ENCODE results near the gene NELL1.

The NELL1 gene

DNA sequence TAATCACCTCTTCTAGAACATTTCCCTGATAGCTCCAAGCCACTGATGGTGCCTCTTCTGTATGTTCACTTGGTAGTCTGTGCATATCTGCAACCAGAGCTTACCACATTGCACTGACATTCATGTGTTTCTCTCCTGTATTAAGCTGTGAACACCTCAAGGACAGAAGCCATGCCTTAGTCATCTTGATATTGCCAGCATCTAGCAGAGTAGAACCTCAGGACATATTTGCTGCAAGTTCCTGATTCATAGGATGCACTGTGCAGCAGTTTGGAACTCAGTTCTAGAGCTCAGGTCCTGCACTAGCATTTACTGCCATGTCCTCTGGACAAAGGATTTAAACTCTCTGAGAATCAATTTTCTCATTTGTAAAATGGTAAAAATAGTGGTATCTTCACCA lies 801.1 kb downstream of the NELL1 start:
- Histone ChIP-seq H3K4me3 (ENCODE audit: low read depth in 1 of 2, low read length in 2 of 2) (no peak overlapping the region), H3K4me1 (ENCODE audit: insufficient read depth, low read length) (no peaks in the 10 kb centered on the region), H3K9me3 (ENCODE audit: low read length) (no peaks in the 10 kb centered on the region), H3K27ac (ENCODE audit: low read depth, low read length) (no peak overlapping the region), H3K27me3 (ENCODE audit: control insufficient read depth in 1 of 2, insufficient read depth in 2 of 2, low read length in 2 of 2) (no peaks in the 10 kb centered on the region), H3K36me3 (ENCODE audit: insufficient read depth, low read length) (no peaks in the 10 kb centered on the region), H3K9ac (ENCODE audit: low read length) (no peak overlapping the region)

DNA sequence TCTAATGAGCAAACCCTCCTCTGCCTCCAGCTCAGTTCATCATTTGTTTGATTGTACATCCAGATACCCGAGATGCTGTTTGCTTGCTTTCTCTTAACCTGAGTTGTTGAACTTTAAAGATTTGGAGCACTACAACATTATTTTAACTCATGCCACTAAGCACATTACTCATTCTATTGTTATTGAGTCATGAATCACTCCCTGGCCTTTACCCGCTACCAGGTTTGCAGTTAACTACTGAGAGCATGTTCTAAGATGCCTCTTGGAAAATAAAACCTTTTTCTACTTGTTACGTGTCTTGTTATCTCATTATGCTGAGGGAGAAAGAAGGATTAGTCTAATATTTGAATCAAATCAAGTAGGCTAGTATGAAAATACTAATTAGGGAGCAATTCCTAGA lies 802.9 kb downstream of the NELL1 start:
- H3K4me3 ChIP-seq (ENCODE audit: low read depth in 1 of 2, low read length in 2 of 2): no peak overlapping the region
- no peaks in the 10 kb centered on the region for H3K9me3 ChIP-seq (ENCODE audit: low read length)
- no peaks in the 10 kb centered on the region for H3K27me3 ChIP-seq (ENCODE audit: control insufficient read depth in 1 of 2, insufficient read depth in 2 of 2, low read length in 2 of 2)
- no peaks in the 10 kb centered on the region for H3K4me1 ChIP-seq (ENCODE audit: insufficient read depth, low read length)
- H3K9ac ChIP-seq (ENCODE audit: low read length): no peak overlapping the region
- H3K27ac ChIP-seq (ENCODE audit: low read depth, low read length): no peak overlapping the region
- no peaks in the 10 kb centered on the region for H3K36me3 ChIP-seq (ENCODE audit: insufficient read depth, low read length)

DNA sequence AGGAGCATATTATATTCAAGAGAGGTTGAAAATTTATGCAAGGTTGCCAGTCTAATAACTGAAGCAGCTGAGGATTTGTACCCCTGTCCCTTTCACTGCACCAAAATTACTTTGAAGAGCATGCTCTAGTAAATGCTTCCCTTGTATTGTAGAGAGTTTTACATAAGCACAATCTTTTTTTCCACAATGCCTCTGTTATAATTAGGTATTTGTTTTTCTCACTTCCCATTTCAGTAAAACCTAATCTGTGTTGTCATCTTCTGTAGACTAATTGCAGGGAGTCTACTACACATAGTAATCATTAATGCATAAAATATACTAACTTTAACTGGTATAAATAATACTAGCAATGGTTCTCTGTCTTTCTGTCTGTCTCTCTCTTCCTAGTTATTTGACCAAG lies 805.1 kb downstream of the NELL1 start:
- no peaks in the 10 kb centered on the region for H3K27me3 ChIP-seq (ENCODE audit: control insufficient read depth in 1 of 2, insufficient read depth in 2 of 2, low read length in 2 of 2)

DNA sequence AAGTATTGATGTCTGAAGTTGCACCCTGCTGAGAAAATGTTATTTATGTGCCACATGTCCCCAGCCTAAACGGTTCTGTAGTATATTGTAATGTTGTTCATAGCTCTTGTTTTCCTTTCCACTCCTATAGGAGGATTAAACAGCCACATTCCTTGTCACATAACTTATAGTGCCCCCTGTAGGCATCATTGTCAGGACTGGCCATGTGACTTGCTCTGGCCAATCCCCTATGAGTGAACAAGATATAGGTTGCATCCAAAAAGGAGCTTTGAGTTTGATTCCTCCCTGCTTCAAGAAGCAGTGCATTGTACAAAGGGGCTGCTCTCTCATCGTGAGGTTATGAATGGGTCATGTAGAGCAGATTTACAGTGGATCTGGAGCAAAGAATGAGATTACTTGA lies 805.9 kb downstream of the NELL1 start:
- Histone ChIP-seq H3K36me3 (ENCODE audit: insufficient read depth, low read length) (no peaks in the 10 kb centered on the region), H3K9me3 (ENCODE audit: low read length) (no peaks in the 10 kb centered on the region), H3K4me3 (ENCODE audit: low read depth in 1 of 2, low read length in 2 of 2) (no peak overlapping the region)

More for the DNA sequence above, 805.1 kb downstream of the NELL1 start:
- Histone ChIP-seq H3K36me3 (ENCODE audit: insufficient read depth, low read length) (no peaks in the 10 kb centered on the region), H3K4me1 (ENCODE audit: insufficient read depth, low read length) (no peaks in the 10 kb centered on the region), H3K9ac (ENCODE audit: low read length) (no peak overlapping the region), H3K9me3 (ENCODE audit: low read length) (no peaks in the 10 kb centered on the region), H3K4me3 (ENCODE audit: low read depth in 1 of 2, low read length in 2 of 2) (no peak overlapping the region), H3K27ac (ENCODE audit: low read depth, low read length) (no peak overlapping the region)

DNA sequence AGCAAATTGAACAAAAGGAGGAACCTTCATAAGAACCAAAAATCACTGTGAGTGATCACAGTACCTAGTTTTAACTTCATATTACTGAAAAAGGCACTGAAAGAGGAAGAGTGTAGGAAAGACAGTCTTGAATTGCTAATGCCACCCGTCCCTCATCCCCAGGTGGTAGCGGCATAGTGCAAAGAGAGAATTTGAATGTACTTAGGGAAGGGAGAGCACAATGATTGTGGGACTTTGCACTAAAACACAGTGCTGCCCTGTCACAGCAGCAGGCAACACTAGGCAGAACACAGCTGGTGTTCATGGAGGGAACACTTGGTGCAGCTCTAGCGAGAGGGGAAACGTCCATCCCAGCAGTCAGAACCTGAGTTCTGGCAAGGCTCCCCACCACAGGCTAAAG lies 807.2 kb downstream of the NELL1 start:
- H3K9me3 ChIP-seq (ENCODE audit: low read length): no peaks in the 10 kb centered on the region

More for the DNA sequence above, 805.9 kb downstream of the NELL1 start:
- Histone ChIP-seq H3K4me1 (ENCODE audit: insufficient read depth, low read length) (no peaks in the 10 kb centered on the region), H3K27ac (ENCODE audit: low read depth, low read length) (no peak overlapping the region), H3K9ac (ENCODE audit: low read length) (no peak overlapping the region), H3K27me3 (ENCODE audit: control insufficient read depth in 1 of 2, insufficient read depth in 2 of 2, low read length in 2 of 2) (no peaks in the 10 kb centered on the region)

DNA sequence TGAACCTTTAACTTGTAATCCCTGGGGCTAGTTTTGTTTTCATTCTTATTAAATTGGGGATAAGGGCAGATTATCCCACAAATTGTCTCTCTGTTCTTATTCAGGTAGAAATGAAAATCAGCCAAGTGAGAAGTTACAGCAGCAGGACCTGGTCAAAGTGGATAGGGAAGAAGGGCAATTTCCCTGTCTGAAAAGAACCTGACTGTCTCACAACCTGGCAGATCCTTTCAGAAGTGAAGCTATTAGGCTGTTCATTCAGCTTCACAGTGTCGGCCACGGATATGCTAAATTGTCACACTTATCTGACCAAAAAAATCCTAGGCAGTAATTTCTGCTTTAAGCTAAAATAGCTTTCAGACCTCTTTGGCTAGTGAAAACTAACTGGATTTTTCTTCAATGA lies 810.9 kb downstream of the NELL1 start:
- H3K4me1 ChIP-seq (ENCODE audit: insufficient read depth, low read length): no peaks in the 10 kb centered on the region
- H3K9ac ChIP-seq (ENCODE audit: low read length): no peak overlapping the region
- no peaks in the 10 kb centered on the region for H3K27me3 ChIP-seq (ENCODE audit: control insufficient read depth in 1 of 2, insufficient read depth in 2 of 2, low read length in 2 of 2)
- H3K4me3 ChIP-seq (ENCODE audit: low read depth in 1 of 2, low read length in 2 of 2): no peak overlapping the region
- H3K27ac ChIP-seq (ENCODE audit: low read depth, low read length): no peak overlapping the region
- H3K36me3 ChIP-seq (ENCODE audit: insufficient read depth, low read length): no peaks in the 10 kb centered on the region
- H3K9me3 ChIP-seq (ENCODE audit: low read length): no peaks in the 10 kb centered on the region

More for the DNA sequence above, 807.2 kb downstream of the NELL1 start:
- H3K27ac ChIP-seq (ENCODE audit: low read depth, low read length): no peak overlapping the region
- no peaks in the 10 kb centered on the region for H3K4me1 ChIP-seq (ENCODE audit: insufficient read depth, low read length)
- H3K36me3 ChIP-seq (ENCODE audit: insufficient read depth, low read length): no peaks in the 10 kb centered on the region
- no peak overlapping the region for H3K9ac ChIP-seq (ENCODE audit: low read length)
- no peak overlapping the region for H3K4me3 ChIP-seq (ENCODE audit: low read depth in 1 of 2, low read length in 2 of 2)
- no peaks in the 10 kb centered on the region for H3K27me3 ChIP-seq (ENCODE audit: control insufficient read depth in 1 of 2, insufficient read depth in 2 of 2, low read length in 2 of 2)

DNA sequence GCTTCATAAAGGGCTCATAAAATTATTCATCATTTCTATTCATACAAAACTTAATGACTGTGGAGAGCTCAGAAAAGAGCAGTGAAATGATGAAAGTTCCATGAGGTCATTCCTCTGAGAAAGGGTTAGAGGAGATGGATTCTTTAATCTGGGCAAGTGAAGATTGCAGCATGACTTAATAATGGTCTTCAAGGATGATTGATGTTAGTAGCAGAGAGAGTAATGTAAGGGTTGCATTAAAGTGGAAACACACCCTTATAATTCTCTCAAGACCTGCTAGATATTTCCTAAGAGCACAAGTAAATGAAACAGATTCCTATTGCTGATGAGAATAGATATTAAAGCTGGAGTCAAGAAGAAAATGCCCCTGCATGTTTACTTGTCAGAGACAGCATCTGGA lies 811.9 kb downstream of the NELL1 start:
- H3K9me3 ChIP-seq (ENCODE audit: low read length): no peaks in the 10 kb centered on the region
- H3K27ac ChIP-seq (ENCODE audit: low read depth, low read length): no peak overlapping the region
- no peaks in the 10 kb centered on the region for H3K4me1 ChIP-seq (ENCODE audit: insufficient read depth, low read length)
- H3K9ac ChIP-seq (ENCODE audit: low read length): no peak overlapping the region
- H3K36me3 ChIP-seq (ENCODE audit: insufficient read depth, low read length): no peaks in the 10 kb centered on the region
- H3K27me3 ChIP-seq (ENCODE audit: control insufficient read depth in 1 of 2, insufficient read depth in 2 of 2, low read length in 2 of 2): no peaks in the 10 kb centered on the region
- H3K4me3 ChIP-seq (ENCODE audit: low read depth in 1 of 2, low read length in 2 of 2): no peak overlapping the region

DNA sequence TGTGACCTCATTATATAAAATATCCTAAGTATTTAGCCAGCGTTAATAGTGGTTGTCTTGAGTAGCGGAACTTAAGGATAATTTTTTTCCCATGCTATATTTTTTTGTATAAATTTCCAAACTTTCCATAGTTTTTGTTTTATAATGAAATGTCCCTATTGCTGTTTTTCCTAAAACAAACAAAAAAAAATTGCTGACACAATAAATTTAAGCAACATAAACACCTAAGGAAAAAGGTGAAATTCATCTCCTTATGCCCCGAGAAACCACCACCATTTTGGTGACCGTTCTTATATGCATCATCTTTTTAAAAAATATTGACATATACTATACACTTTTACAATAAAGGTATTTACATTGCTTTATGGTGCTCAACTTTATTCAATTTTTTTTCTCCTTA lies 814.7 kb downstream of the NELL1 start:
- Histone ChIP-seq H3K9me3 (ENCODE audit: low read length) (no peaks in the 10 kb centered on the region), H3K27me3 (ENCODE audit: control insufficient read depth in 1 of 2, insufficient read depth in 2 of 2, low read length in 2 of 2) (no peaks in the 10 kb centered on the region), H3K9ac (ENCODE audit: low read length) (no peak overlapping the region), H3K4me3 (ENCODE audit: low read depth in 1 of 2, low read length in 2 of 2) (no peak overlapping the region), H3K4me1 (ENCODE audit: insufficient read depth, low read length) (no peaks in the 10 kb centered on the region), H3K27ac (ENCODE audit: low read depth, low read length) (no peak overlapping the region), H3K36me3 (ENCODE audit: insufficient read depth, low read length) (no peaks in the 10 kb centered on the region)

DNA sequence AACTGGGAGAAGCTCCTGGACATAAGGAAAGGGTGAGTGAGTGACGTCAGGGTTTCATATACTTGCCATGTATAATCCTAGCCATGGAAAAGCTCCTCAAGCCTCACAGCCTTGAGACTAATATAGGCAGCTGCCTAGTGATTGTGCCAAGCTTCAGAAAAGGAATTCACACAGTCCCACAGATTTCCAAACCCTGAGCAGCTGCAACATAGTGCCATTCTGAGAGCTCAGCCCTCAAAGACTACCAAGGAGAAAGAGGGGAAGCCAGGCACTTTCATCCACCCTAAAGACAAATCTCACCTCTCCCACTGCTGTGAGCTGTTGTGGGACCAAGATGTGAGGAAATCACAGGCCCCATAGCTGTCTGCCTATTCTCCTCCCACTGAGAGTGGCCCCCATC lies 815.6 kb downstream of the NELL1 start:
- no peak overlapping the region for H3K9ac ChIP-seq (ENCODE audit: low read length)
- H3K27ac ChIP-seq (ENCODE audit: low read depth, low read length): no peak overlapping the region
- no peaks in the 10 kb centered on the region for H3K27me3 ChIP-seq (ENCODE audit: control insufficient read depth in 1 of 2, insufficient read depth in 2 of 2, low read length in 2 of 2)
- no peak overlapping the region for H3K4me3 ChIP-seq (ENCODE audit: low read depth in 1 of 2, low read length in 2 of 2)
- no peaks in the 10 kb centered on the region for H3K4me1 ChIP-seq (ENCODE audit: insufficient read depth, low read length)
- no peaks in the 10 kb centered on the region for H3K9me3 ChIP-seq (ENCODE audit: low read length)
- no peaks in the 10 kb centered on the region for H3K36me3 ChIP-seq (ENCODE audit: insufficient read depth, low read length)

DNA sequence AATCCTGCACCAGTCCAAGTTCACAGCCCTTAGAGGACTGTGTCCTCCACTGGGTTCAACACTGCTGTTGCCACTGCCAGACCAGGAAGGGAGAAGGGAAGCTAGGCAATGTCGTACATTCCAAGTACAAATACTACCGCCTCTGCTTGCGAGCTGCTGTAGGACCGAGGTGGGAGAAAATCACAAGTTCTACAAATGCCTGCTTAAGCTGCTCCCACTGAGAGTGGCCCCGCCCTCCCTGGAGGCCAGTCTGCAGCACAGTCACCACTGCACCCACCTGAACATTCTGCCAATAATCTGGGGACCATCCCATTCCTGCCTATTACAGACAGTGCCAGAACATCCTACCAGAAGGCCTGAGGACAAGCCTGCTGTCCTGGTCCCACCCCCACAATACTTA lies 816.0 kb downstream of the NELL1 start:
- no peak overlapping the region for H3K9ac ChIP-seq (ENCODE audit: low read length)
- no peaks in the 10 kb centered on the region for H3K4me1 ChIP-seq (ENCODE audit: insufficient read depth, low read length)
- H3K27me3 ChIP-seq (ENCODE audit: control insufficient read depth in 1 of 2, insufficient read depth in 2 of 2, low read length in 2 of 2): no peaks in the 10 kb centered on the region
- H3K27ac ChIP-seq (ENCODE audit: low read depth, low read length): no peak overlapping the region
- no peaks in the 10 kb centered on the region for H3K36me3 ChIP-seq (ENCODE audit: insufficient read depth, low read length)
- no peaks in the 10 kb centered on the region for H3K9me3 ChIP-seq (ENCODE audit: low read length)
- no peak overlapping the region for H3K4me3 ChIP-seq (ENCODE audit: low read depth in 1 of 2, low read length in 2 of 2)

DNA sequence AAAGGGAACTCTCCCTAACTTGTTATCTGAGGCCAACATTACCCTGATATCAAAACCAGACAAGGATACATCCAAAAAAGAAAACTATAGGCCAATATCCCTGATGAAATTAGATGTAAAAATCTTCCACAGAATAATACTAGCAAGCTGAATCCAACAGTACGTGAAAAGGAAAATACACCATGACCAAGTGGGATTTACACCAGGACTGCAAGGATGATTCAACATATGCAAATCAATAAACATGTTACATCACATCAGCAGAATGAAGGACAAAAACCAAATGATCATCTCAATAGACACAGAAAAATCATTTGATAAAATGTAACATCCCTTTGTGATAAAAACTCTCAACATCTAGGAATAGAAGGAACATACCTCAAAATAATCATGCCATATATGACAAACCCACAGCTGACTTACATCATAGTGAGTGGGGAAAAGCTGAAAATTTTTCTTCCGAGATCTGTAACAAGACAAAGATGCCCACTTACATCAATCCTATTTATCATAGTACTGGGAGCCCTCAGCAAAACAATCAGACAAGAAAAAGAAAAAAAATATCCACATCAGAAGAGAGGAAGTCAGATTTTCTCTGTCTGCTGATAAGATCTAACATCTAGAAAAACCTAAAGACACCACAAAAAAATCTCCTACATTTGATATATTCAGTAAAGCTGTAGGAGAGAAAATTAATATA lies 820.2 kb downstream of the NELL1 start:
- H3K9me3 ChIP-seq (ENCODE audit: low read length): no peaks in the 10 kb centered on the region
- no peak overlapping the region for H3K27ac ChIP-seq (ENCODE audit: low read depth, low read length)
- no peaks in the 10 kb centered on the region for H3K27me3 ChIP-seq (ENCODE audit: control insufficient read depth in 1 of 2, insufficient read depth in 2 of 2, low read length in 2 of 2)
- no peak overlapping the region for H3K4me3 ChIP-seq (ENCODE audit: low read depth in 1 of 2, low read length in 2 of 2)
- no peak overlapping the region for H3K9ac ChIP-seq (ENCODE audit: low read length)
- no peaks in the 10 kb centered on the region for H3K4me1 ChIP-seq (ENCODE audit: insufficient read depth, low read length)
- H3K36me3 ChIP-seq (ENCODE audit: insufficient read depth, low read length): no peaks in the 10 kb centered on the region

DNA sequence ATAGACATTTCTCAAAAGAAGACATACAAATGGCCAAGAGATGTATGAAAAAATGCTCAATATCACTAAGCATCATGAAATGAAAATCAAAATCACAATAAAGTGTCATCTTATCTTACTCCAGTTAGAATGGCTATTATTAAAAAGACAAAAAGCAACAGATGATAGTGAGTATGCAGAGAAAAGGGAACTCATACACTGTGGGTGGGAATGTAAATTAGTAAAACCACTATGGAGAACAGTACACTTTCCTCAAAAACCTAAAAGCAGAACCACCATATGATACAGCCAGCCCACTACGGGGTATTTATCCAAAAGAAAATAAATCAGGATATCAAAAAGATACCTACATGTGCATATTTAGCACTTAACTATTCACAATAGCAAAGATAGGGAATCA lies 823.5 kb downstream of the NELL1 start:
- H3K4me1 ChIP-seq (ENCODE audit: insufficient read depth, low read length): no peaks in the 10 kb centered on the region
- no peaks in the 10 kb centered on the region for H3K36me3 ChIP-seq (ENCODE audit: insufficient read depth, low read length)
- no peak overlapping the region for H3K27ac ChIP-seq (ENCODE audit: low read depth, low read length)

More for the DNA sequence above, 823.5 kb downstream of the NELL1 start:
- H3K9me3 ChIP-seq (ENCODE audit: low read length): no peaks in the 10 kb centered on the region
- no peaks in the 10 kb centered on the region for H3K27me3 ChIP-seq (ENCODE audit: control insufficient read depth in 1 of 2, insufficient read depth in 2 of 2, low read length in 2 of 2)
- no peak overlapping the region for H3K4me3 ChIP-seq (ENCODE audit: low read depth in 1 of 2, low read length in 2 of 2)
- H3K9ac ChIP-seq (ENCODE audit: low read length): no peak overlapping the region

All from muscle layer of colon (tissue), 2 donors.